IPS DF 6.9 (cell line): ENCODE data around the gene R3HDM2.

Source experiments
- DNase-seq: peaks from one replicate; pipeline ENCODE4 v3.0.0-alpha.2; 2013; ENCODE audit warnings: low read depth, low spot score
- H3K27ac ChIP-seq: one replicate; pipeline ENCODE4 v1.5.1; 2013; ENCODE audit warnings: low read length, control low read depth
- H3K27me3 ChIP-seq: 2 replicates; pipeline ENCODE4 v1.6.1; 2013; ENCODE audit warnings: mild to moderate bottlenecking, low read length; ENCODE audit not compliant: control insufficient read depth, insufficient read depth
- H3K36me3 ChIP-seq: 2 replicates; pipeline ENCODE4 v1.6.1; 2013; ENCODE audit warnings: low read length; ENCODE audit not compliant: control insufficient read depth, insufficient read depth
- H3K4me1 ChIP-seq: 2 replicates; pipeline ENCODE4 v1.6.1; 2013; ENCODE audit warnings: low read length; ENCODE audit not compliant: control insufficient read depth, insufficient read depth
- H3K4me3 ChIP-seq: 2 replicates; pipeline ENCODE4 v1.5.1; 2013; ENCODE audit warnings: mild to moderate bottlenecking, low read length
- H3K9me3 ChIP-seq: 2 replicates; pipeline ENCODE4 v1.6.1; 2013; ENCODE audit warnings: low read length, inconsistent platforms; ENCODE audit not compliant: control insufficient read depth, insufficient read depth
- WGBS: extraction: QIAGEN DNeasy Blood & Tissue Kit; methylation state at CpG from one replicate; pipeline ENCODE4 v1.1.7; 2013; ENCODE audit warnings: mixed read lengths, missing lambda C conversion rate; ENCODE audit not compliant: insufficient read length, insufficient coverage; 5-methylcytosine and 5-hydroxymethylcytosine counted together

R3HDM2 gene

DNA sequence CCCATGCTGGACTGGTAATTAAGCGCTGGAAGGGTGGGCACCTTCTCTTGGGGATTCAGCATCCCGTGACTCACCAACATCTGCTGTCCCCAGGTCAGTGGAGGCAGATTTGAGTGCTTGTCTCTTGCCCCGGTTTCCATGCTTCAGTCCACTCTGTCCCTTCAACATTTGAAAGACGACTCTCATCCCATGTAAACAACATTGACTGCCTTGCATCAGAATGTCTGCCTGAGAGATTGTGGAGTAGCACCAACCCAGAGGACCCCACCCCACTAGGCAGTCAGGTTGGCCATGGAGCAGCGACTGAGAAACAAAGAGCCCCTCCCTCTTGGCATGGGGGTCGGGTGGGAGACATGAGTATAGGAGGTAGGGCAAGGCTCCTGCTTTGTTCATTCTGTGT, 174.9 kb downstream of the R3HDM2 start:
- Histone ChIP-seq H3K4me1 (peaks cover 1% of the 10 kb centered on the region; the same call in 1 of the 2 replicates), H3K27me3 (no peaks in the 10 kb centered on the region), H3K36me3 (peaks cover 3% of the 10 kb centered on the region; the same call in 1 of the 2 replicates), H3K27ac (no peak overlapping the region), H3K4me3 (no peak overlapping the region), H3K9me3 (no peaks in the 10 kb centered on the region)
- DNase-seq: no peak
- WGBS: no CpG with 5 or more reads among the region's 6 CpGs

DNA sequence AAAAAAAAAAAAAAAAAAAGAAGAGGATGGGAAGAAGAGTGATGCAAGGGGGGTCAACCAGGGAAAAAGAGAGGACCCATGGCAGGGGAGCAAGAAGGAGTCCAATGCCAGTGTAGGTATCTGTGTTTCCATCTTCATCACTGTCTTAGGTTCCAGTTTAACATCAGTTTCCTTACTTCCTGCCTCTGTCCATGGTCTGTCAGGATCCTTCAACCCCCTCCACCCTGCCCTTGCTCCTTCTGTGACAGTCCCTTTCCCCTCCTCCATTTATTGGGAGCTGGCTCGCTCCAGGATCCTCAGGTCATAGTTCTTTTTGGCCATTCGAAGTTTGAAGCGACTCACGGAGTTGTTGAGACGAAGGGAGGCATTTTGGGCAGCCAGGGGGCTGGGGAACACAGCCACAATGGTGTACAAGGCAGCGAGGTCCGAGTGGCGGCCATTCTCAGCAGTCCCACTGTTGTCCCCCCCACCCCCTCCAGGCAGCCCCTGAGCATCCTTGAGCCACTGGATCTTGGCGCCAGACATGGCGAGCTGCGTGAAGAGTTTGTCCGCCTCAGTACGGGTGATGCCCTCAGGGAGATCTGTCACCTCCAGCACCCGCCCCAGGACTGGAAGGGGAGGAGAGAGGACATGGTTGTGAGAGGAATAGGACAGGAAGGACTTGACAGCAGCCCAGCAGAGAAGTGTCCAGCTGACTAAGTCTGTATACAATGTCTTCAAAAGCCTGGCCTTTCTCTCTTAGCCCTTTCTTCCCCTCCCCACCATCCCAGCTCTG, 176.2 kb downstream of the R3HDM2 start:
- Histone ChIP-seq H3K4me1 (peaks cover 4% of the 10 kb centered on the region; the same call in 1 of the 2 replicates), H3K27me3 (no peaks in the 10 kb centered on the region), H3K4me3 (no peak overlapping the region), H3K9me3 (no peaks in the 10 kb centered on the region), H3K36me3 (peaks cover 3% of the 10 kb centered on the region; the same call in 1 of the 2 replicates), H3K27ac (no peak overlapping the region)
- no peak for DNase-seq
- WGBS: no CpG with 5 or more reads among the region's 14 CpGs

DNA sequence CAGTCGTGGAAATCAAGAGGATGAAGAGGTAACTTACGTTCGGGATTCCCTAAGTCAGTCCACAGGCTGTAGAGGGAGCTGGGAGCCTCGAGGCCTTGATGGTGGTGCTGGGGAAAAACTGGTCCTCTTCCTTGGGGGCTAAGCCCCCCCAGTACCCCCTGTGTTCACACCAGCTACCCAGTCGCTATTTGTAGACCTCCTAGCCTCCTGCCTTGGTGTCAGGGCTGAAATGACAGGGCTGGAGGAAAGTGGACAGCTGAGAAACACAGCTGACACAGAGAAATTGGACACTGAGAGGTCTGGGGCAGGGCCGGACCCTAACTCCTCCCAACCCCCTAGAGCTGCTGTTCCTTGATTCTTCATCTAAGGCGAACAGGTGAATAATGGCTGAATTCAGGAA, 179.9 kb downstream of the R3HDM2 start, which contains the start of gene STAC3:
TSS of gene STAC3 (minus strand) at position 232 of the 400 bp plus-strand sequence. CDS start 1,551 bp downstream, outside the sequence.
- no peaks in the 10 kb centered on the region for H3K9me3 ChIP-seq
- H3K36me3 ChIP-seq: no peaks in the 10 kb centered on the region; the same call in 1 of the 2 replicates
- no peaks in the 10 kb centered on the region for H3K27me3 ChIP-seq
- no peak within 1 kb of the TSS for H3K4me3 ChIP-seq
- WGBS: no CpG with 5 or more reads among the region's 7 CpGs
- DNase-seq: no peak
- H3K27ac ChIP-seq: no peak within 1 kb of the TSS
- peaks cover 8% of the 10 kb centered on the region for H3K4me1 ChIP-seq

DNA sequence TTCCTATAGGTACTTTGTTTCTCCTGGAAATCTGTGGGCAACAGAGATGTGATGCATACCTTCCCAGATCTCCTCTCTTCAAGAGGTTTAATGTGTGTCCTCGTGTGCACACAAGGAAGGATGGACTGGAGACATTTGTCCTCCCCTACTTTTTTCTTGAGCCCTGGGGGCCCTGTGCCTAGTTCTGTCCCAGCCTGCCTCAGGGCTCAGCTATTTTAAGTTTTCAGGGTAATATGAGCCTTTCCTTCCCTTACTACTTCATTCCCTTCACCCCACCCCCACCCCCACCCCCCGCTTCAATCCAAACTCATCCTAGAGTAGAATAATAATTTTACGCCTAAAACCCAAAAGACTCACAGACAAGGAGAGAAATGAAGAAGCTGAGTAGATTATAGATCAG, 180.3 kb downstream of the R3HDM2 start:
- H3K9me3 ChIP-seq: no peaks in the 10 kb centered on the region
- WGBS: 100% methylated on average over 2 of the region's 3 CpGs
- no peak for DNase-seq
- no peak overlapping the region for H3K27ac ChIP-seq
- H3K27me3 ChIP-seq: no peaks in the 10 kb centered on the region
- no peak overlapping the region for H3K4me3 ChIP-seq
- no peaks in the 10 kb centered on the region; the same call in 1 of the 2 replicates for H3K36me3 ChIP-seq
- peaks cover 8% of the 10 kb centered on the region for H3K4me1 ChIP-seq

DNA sequence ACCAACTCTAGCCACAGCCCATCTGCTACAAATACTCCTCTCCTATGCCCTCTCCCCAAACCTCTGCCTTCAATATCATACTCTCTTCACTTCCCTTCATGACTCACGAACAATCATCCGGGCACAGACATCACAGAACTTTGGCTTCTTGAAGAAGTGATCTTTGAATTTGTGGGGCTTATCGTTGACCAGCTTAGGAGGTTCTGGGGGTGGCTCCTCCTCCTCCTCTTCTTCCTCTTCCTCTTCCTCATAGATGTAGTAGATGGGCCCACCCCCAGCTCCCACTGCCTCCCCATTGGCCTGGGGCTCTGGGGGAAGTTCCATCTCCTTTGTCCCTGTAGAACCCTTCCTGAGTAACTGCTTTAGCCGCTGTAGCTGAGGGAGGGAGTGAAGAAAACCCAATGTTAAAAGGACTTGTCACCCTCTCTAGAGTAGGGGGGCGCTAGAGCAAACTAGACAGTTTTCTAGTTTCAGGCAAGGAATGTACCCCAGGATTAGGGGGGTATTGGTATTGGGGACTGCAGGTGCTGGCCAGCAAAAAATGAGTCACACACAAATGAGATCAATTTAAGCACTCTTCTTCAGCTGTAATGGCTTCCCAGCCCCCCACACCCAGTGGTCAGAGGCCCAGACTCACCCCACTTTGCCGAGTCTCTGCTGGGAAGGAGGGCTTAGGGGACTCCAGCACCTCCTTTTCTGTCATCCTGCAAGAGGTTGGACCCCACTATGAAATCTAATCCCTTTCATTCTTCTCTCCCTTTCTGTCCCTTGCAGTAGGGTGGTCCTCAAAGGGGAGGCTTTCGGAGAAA, 181.7 kb downstream of the R3HDM2 start:
- Histone ChIP-seq H3K4me3 (no peak overlapping the region), H3K36me3 (no peaks in the 10 kb centered on the region), H3K27ac (no peak overlapping the region), H3K4me1 (peaks cover 9% of the 10 kb centered on the region), H3K9me3 (no peaks in the 10 kb centered on the region), H3K27me3 (no peaks in the 10 kb centered on the region)
- WGBS: no CpG with 5 or more reads among the region's 7 CpGs
- DNase-seq: no peak

DNA sequence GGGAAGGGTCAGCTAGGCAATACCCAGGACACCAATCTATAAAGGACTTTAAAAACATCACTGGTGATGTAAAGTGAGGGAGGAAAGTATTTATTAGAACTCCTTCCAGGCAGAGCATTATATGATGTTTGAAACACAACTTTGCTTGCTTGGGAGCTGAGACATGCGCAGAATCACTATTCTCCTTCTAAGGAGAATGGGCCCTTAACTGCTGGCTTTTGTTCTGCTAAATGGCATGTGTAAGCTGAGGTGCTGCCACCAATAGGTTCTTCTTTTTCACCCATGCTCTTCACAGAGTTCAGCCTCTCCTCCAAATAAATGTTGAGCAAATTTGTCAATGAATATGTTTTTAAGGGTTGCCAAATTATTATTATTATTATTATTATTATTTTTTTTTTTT, 183.8 kb downstream of the R3HDM2 start:
- Histone ChIP-seq H3K4me1 (peaks cover 14% of the 10 kb centered on the region), H3K27ac (no peak overlapping the region), H3K9me3 (no peaks in the 10 kb centered on the region), H3K36me3 (no peaks in the 10 kb centered on the region), H3K27me3 (peaks cover 3% of the 10 kb centered on the region), H3K4me3 (no peak overlapping the region)
- WGBS: no CpG with 5 or more reads among the region's 1 CpG
- DNase-seq: no peak

DNA sequence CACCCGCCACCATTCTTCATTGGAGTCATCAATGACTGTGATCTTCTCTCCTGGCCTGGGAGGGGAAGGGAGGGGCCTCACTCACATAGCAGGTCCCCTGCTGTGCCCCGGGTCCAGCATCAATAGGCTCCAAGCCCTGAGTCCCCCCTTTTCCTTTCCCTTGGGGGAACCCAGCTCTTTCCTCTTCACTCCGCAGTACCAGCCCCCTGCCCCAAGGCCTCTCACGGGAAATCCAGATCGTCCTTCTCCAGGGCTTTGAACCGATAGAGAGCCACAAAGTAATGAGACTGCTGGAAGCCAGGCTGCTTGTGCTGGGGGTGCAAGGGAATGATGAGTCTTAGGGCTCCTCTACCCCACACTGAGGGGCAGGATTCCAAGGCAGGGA, 186.5 kb downstream of the R3HDM2 start:
- Histone ChIP-seq H3K9me3 (no peaks in the 10 kb centered on the region), H3K36me3 (no peaks in the 10 kb centered on the region), H3K27ac (no peak overlapping the region), H3K4me3 (no peak overlapping the region), H3K4me1 (peaks cover 13% of the 10 kb centered on the region), H3K27me3 (peaks cover 31% of the 10 kb centered on the region)
- WGBS: no CpG with 5 or more reads among the region's 6 CpGs
- DNase-seq: no peak

DNA sequence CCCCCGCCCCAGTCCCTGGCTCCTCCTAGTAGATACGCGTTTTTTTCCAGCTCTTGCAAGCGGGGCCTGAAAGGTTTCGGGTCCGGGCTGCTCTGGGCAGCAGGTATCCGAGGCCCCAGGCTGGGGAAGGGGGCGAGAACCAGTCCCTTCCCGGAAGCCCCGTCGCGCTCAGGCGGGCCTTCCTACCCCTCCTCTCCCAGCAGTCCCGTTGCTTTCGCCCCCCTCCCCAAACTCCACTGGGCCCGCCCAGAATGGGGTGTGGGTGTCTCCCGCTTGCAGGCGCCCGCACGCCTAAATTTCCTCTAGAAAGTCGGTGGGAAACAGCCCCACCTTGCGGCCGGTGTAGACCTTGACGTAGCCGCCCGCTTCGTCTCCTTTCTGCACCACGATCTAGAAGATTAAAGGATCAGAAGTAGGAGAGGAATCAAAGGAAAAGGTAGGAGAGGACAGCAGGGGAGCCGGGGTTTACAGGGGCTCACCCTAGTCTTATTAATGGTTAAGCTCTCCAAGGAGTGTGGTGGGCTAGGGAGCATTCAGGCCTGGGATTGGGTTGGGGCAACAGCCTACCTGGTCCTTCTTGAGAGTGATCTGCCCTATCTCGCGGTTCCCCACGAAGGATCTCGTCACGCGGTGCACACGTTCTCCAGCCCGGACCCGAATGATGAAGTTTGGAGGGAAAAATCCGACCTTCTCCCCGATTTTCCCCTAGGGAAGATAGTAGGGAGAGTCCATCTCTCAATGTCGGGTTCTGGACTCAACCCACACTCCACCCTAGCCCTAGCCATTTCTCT, 187.1 kb downstream of the R3HDM2 start:
- peaks cover 13% of the 10 kb centered on the region for H3K4me1 ChIP-seq

DNA sequence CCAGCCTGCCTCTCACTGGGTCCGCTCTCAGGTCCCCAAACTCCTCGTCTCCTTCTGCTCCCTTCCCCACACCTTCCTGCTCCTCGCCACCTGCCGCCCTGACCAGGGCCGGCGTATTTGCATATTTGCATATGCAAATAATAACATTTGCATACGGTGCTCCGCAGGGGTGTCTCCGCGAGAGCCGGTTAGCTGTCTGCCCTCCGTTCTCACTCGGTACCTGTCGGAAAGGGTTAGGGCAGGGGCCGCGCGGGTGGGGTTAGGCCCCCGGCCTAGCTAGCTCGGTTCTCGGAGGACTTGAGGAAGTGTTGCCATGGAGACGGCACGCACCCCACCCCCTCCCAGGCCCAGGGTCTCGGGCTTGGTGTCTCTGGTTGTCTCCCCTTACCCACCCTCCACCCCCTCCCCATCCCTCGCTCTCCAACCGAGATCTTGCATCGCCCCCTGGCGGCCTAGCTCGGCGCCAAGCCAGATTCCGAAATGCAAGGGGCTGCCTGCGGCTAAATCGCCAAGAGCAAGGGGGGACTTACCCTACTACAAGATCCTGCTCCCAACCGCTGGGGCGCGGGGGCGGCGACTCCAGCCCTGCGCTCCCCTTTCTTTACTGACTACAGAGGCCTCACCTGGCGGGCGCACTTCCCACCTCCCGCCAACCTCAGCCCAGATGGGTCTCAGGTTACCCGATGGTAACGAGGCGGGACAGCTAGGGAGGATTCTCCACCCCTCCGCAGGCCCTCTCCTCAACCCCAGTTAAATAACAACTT, 188.0 kb downstream of the R3HDM2 start:
- Histone ChIP-seq H3K4me3 (peak overlapping the region; percentile 38; the same call in 1 of the 2 replicates), H3K27me3 (peaks cover 35% of the 10 kb centered on the region), H3K36me3 (no peaks in the 10 kb centered on the region), H3K4me1 (peaks cover 12% of the 10 kb centered on the region), H3K9me3 (no peaks in the 10 kb centered on the region), H3K27ac (no peak overlapping the region)
- WGBS: no CpG with 5 or more reads among the region's 45 CpGs
- no peak for DNase-seq

More for the DNA sequence above, 187.1 kb downstream of the R3HDM2 start:
- Histone ChIP-seq H3K4me3 (peak overlapping the region; percentile 38; the same call in 1 of the 2 replicates), H3K27ac (no peak overlapping the region), H3K9me3 (no peaks in the 10 kb centered on the region), H3K36me3 (no peaks in the 10 kb centered on the region), H3K27me3 (peaks cover 32% of the 10 kb centered on the region)
- DNase-seq: no peak
- no CpG with 5 or more reads among the region's 41 CpGs for WGBS
